ENCODE measurements around the gene HS3ST3A1.

GRCh38 chr17:13502263-13502662 is 99.5 kb downstream of the HS3ST3A1 start:
- no peak for TF ChIP-seq POLR2A (IDR thresholded peaks at IDR 0.05)
- TF ChIP-seq POLR2AphosphoS5 (IDR thresholded peaks at IDR 0.05; ENCODE audit: insufficient read depth in 1 of 2, low read depth in 1 of 2) = no peak

Measured in vagina (tissue), 2 donors.